Sciatic nerve (tissue), 2 donors: Measurements from ENCODE around the gene TAPBP. TPM values are rescaled to one million over a fixed set of nuclear protein-coding genes. Genes with fewer than 3 reads are reported as not detected.

Experiments
- ATAC-seq: fragments of 200-7000 bp; cut with Tn5 transposase; one replicate; pipeline ENCODE4 v1.9.1; 2020; ENCODE audit warnings: mild to moderate bottlenecking, moderate library complexity
- DNase-seq: peaks from one replicate; pipeline ENCODE4 v3.0.0-alpha.2; 2020; ENCODE audit warnings: low spot score
- intact Hi-C: fragments of 100-400 bp; cut with DNase I; formaldehyde crosslinking; loops from one replicate; pipeline ENCODE4 v1.14.2; 2022
- microRNA-seq: library from miRNA; unstranded; fragments of <30 nt; microRNA quantifications from one replicate; pipeline ENCODE4 v1.2.0, GENCODE V29; 2020
- total RNA-seq: library from RNA; stranded (reverse); fragmentation: NEBNext Ultra II Directional; extraction: Animal tissue kit (Norgen Biotek cat#: 25700); gene quantifications from one replicate; pipeline ENCODE4 v1.2.1, GENCODE V29; 2021
- donor health status: DM: no; HTN: no; CAD: no.
- donor health status: DM: no; HTN: no; CAD: no.

The TAPBP gene
- total RNA-seq, 1 donor from 2014 or later: 85.5 TPM

- ATAC-seq (no peak), DNase-seq (no peak)
- intact Hi-C loops: no loop called here
Measured at GRCh38 chr6:33259032-33259431, 54.8 kb downstream of the TAPBP start.

GRCh38 chr6:33254591-33254990, 59.3 kb downstream of the TAPBP start:
- no peak for DNase-seq
- ATAC-seq: no peak

GRCh38 chr6:33252759-33253158, 61.1 kb downstream of the TAPBP start:
- DNase-seq: no peak
- intact Hi-C loops: no loop called here
- ATAC-seq: no peak

More at GRCh38 chr6:33254591-33254990, 59.3 kb downstream of the TAPBP start:
- intact Hi-C loops: no loop called here

GRCh38 chr6:33251395-33252012, 62.4 kb downstream of the TAPBP start:
- intact Hi-C loops: no loop called here
- DNase-seq (no peak), ATAC-seq (no peak)

GRCh38 chr6:33250731-33251130, 63.1 kb downstream of the TAPBP start:
- no peak for ATAC-seq
- no peak for DNase-seq
- intact Hi-C loops: no loop called here

GRCh38 chr6:33249732-33250630, 63.9 kb downstream of the TAPBP start:
- ATAC-seq (no peak), DNase-seq (no peak)
- intact Hi-C loops: loop anchor here (5.0 to 10.0 kb wide), 2 partner anchors 128 to 235 kb away; no protein-coding TSS in a partner anchor

Small RNA genes within 50 kb of the gene (microRNA-seq; reads per million reads assigned to microRNA genes)
- gene MIR6834 (not detected), gene MIR6873 (not detected)

Other genes starting within 250 kb of the TAPBP start
- gene HLA-DPA1, start 240.4 kb downstream of the TAPBP start, total RNA-seq: 141 TPM
- gene HLA-DPB1, start 238.1 kb downstream of the TAPBP start, total RNA-seq: 138 TPM
- 5.6 TPM for gene COL11A2, start 121.6 kb downstream of the TAPBP start, total RNA-seq
- gene RXRB, start 113.4 kb downstream of the TAPBP start, total RNA-seq: 54.0 TPM
- 65.3 TPM for gene SLC39A7, start 113.2 kb downstream of the TAPBP start, total RNA-seq
- gene HSD17B8, start 109.4 kb downstream of the TAPBP start, total RNA-seq: 12.7 TPM
- gene RING1, start 105.6 kb downstream of the TAPBP start, total RNA-seq: 39.5 TPM
- 50.0 TPM for gene VPS52, start 42.2 kb downstream of the TAPBP start, total RNA-seq
- gene RPS18, start 42.0 kb downstream of the TAPBP start, total RNA-seq: 1,733 TPM
- 14.8 TPM for gene B3GALT4, start 37.0 kb downstream of the TAPBP start, total RNA-seq
- 32.4 TPM for gene WDR46, start 24.8 kb downstream of the TAPBP start, total RNA-seq
- gene PFDN6, start 24.5 kb downstream of the TAPBP start, total RNA-seq: 27.1 TPM
- gene RGL2, start 15.1 kb downstream of the TAPBP start, total RNA-seq: 83.5 TPM
- gene ZBTB22, start 3.7 kb upstream of the TAPBP start, total RNA-seq: 23.2 TPM
- 35.9 TPM for gene DAXX, start 8.9 kb upstream of the TAPBP start, total RNA-seq
- 1.5 TPM for gene KIFC1, start 77.7 kb upstream of the TAPBP start, total RNA-seq
- 107 TPM for gene PHF1, start 96.9 kb upstream of the TAPBP start, total RNA-seq
- gene CUTA, start 104.0 kb upstream of the TAPBP start, total RNA-seq: 107 TPM
- 30.2 TPM for gene SYNGAP1, start 106.0 kb upstream of the TAPBP start, total RNA-seq
- 6.5 TPM for gene ZBTB9, start 140.5 kb upstream of the TAPBP start, total RNA-seq